ENCODE data around the gene PPM1H. TPM values are rescaled to one million over a fixed set of nuclear protein-coding genes. Genes with fewer than 3 reads are reported as not detected.

The PPM1H gene
- total and polyA plus RNA-seq, 12 donors, result 0.81 to 5.5 (median 2.6) TPM

GRCh38 chr12:62806893-62807292, 128.1 kb downstream of the PPM1H start:
- intact Hi-C loops (cut with DNase I), result no loop called here
- TF ChIP-seq POLR2A (IDR thresholded peaks at IDR 0.05), result no peak
- no peak for TF ChIP-seq CTCF (IDR thresholded peaks at IDR 0.05)
- DNase-seq, result no peak
- H3K27ac ChIP-seq, result no peak overlapping the region
- H3K4me3 ChIP-seq, result no peak overlapping the region
- H3K4me1 ChIP-seq (replicated peaks in 1 of 2), result no peaks in the 10 kb centered on the region
- WGBS, 4 donors, result 78 to 94% (median 90%) methylated on average over 2 of the region's 2 CpGs
- H3K9me3 ChIP-seq (replicated peaks in 1 of 3), result no peaks in the 10 kb centered on the region
- H3K27me3 ChIP-seq, result no peaks in the 10 kb centered on the region
- no peaks in the 10 kb centered on the region for H3K36me3 ChIP-seq (replicated peaks in 1 of 2)

- no peak overlapping the region for H3K27ac ChIP-seq
- no peaks in the 10 kb centered on the region for H3K27me3 ChIP-seq
- no peaks in the 10 kb centered on the region for H3K36me3 ChIP-seq (replicated peaks in 1 of 2)
- intact Hi-C loops (cut with DNase I), result no loop called here
- H3K4me3 ChIP-seq, result no peak overlapping the region
- no peaks in the 10 kb centered on the region for H3K4me1 ChIP-seq (replicated peaks in 1 of 2)
- H3K9me3 ChIP-seq (replicated peaks in 1 of 3), result no peaks in the 10 kb centered on the region
- 69 to 81% (median 74%) methylated on average over 6 of the region's 6 CpGs for WGBS, 4 donors
- no peak for TF ChIP-seq POLR2A (IDR thresholded peaks at IDR 0.05)
- TF ChIP-seq CTCF (IDR thresholded peaks at IDR 0.05), result no peak
- DNase-seq, result no peak
Measured at GRCh38 chr12:62806244-62806836, 128.6 kb downstream of the PPM1H start.

- intact Hi-C loops (cut with DNase I), result no loop called here
- Histone ChIP-seq H3K36me3 (replicated peaks in 1 of 2) (no peaks in the 10 kb centered on the region), H3K4me3 (no peak overlapping the region), H3K9me3 (replicated peaks in 1 of 3) (no peaks in the 10 kb centered on the region), H3K27me3 (no peaks in the 10 kb centered on the region), H3K4me1 (replicated peaks in 1 of 2) (no peaks in the 10 kb centered on the region), H3K27ac (no peak overlapping the region)
- TF ChIP-seq POLR2A (IDR thresholded peaks at IDR 0.05) (no peak), CTCF (IDR thresholded peaks at IDR 0.05) (no peak)
- DNase-seq, result no peak
- WGBS, 4 donors, result 82 to 90% (median 86%) methylated on average over 3 of the region's 3 CpGs
Measured at GRCh38 chr12:62805517-62805916, 129.4 kb downstream of the PPM1H start.

GRCh38 chr12:62803756-62804155, 131.2 kb downstream of the PPM1H start:
- Histone ChIP-seq H3K27ac (no peak overlapping the region), H3K27me3 (no peaks in the 10 kb centered on the region), H3K9me3 (replicated peaks in 1 of 3) (no peaks in the 10 kb centered on the region), H3K36me3 (replicated peaks in 1 of 2) (no peaks in the 10 kb centered on the region), H3K4me3 (no peak overlapping the region), H3K4me1 (replicated peaks in 1 of 2) (no peaks in the 10 kb centered on the region)
- 82 to 93% (median 86%) methylated on average over 2 of the region's 2 CpGs for WGBS, 4 donors
- TF ChIP-seq POLR2A (IDR thresholded peaks at IDR 0.05) (no peak), CTCF (IDR thresholded peaks at IDR 0.05) (no peak)
- DNase-seq, result no peak
- intact Hi-C loops (cut with DNase I), result no loop called here

Data from adrenal gland (tissue), 12 donors.